Measurements from ENCODE around the gene HHAT.

GRCh38 chr1:210464519-210465039, 135.9 kb downstream of the HHAT start:
- TF ChIP-seq POLR2A (IDR thresholded peaks at IDR 0.05) (no peak), EP300 (IDR thresholded peaks at IDR 0.05) (no peak)

Measured in stomach (tissue), 4 donors.